ENCODE results near the gene MYBPC3. TPM values are rescaled to one million over a fixed set of nuclear protein-coding genes. Genes with fewer than 3 reads are reported as not detected.

The MYBPC3 gene
- total and polyA plus RNA-seq, 2 donors (not counting 3 experiments of a cell fraction or from before 2014, with no cell fraction given) = not detected

DNA sequence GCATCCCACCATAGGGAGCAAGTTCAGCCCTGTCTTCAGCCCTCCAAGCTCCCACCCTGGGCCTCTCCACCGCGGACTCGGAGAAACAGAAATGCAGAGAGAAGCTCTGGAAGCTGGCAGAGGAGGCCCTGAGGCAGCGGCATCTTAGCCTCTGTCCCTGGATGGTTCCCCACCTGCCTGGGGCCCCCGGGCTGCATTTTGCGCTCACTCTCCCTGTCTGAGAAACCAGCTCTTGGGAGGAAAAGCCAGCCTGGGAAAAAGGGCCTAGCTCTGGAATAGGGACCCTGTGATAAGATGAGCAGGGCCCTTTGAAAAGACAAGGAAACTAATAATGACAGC is 37.9 kb upstream of the MYBPC3 start:
- ChIA-PET CTCF (interaction anchor here (1.0 to 5.5 kb wide), 3 partner anchors 17 to 22 kb away, joined by 3 to 76 read pairs (median 3); no protein-coding TSS in a partner anchor), POLR2A (no interaction called here)
- no peaks in the 10 kb centered on the region for H3K9me3 ChIP-seq (replicated peaks; ENCODE audit: control insufficient read depth, insufficient read depth, low read length)
- H3K4me1 ChIP-seq (ENCODE audit: control insufficient read depth, extremely low read depth, insufficient read depth, low read length) = peaks cover 16% of the 10 kb centered on the region
- H3K4me3 ChIP-seq (replicated peaks in 1 of 3; ENCODE audit: insufficient read depth in 1 of 3, low read depth in 1 of 3, low read length in 3 of 3) = no peak overlapping the region
- FAIRE-seq (no peak), DNase-seq (ENCODE audit: low read depth, low spot score) (no peak)
- no peaks in the 10 kb centered on the region for H3K36me3 ChIP-seq (ENCODE audit: control insufficient read depth in 2 of 2, extremely low read depth in 1 of 2, insufficient read depth in 2 of 2, low read length in 2 of 2)
- BruUV-seq (replicated peaks) = no TSS peak
- H4K20me1 ChIP-seq (replicated peaks; ENCODE audit: control insufficient read depth, extremely low read depth, insufficient read depth, low read length) = no peaks in the 10 kb centered on the region
- intact Hi-C loops (cut with micrococcal nuclease) (no loop called here), dilution Hi-C loops (cut with MboI; ENCODE audit: extremely low pct_ligation_motif_present, low sequenced_read_pairs) (no loop called here)
- H3K27ac ChIP-seq (ENCODE audit: insufficient read depth, low read depth, low read length) = no peak overlapping the region
- no peaks in the 10 kb centered on the region for H3K79me2 ChIP-seq (ENCODE audit: control insufficient read depth, insufficient read depth, low read length)
- H3K9me1 ChIP-seq (replicated peaks; ENCODE audit: control insufficient read depth, extremely low read depth, insufficient read depth, low read length) = no peaks in the 10 kb centered on the region
- H2AFZ ChIP-seq (ENCODE audit: low read depth, low read length) = no peak overlapping the region
- no peaks in the 10 kb centered on the region for H3K27me3 ChIP-seq (ENCODE audit: control insufficient read depth in 2 of 2, insufficient read depth in 2 of 2, low read length in 2 of 2)
- H3K9ac ChIP-seq (replicated peaks; ENCODE audit: extremely low read depth, insufficient read depth, low read length) = no peak overlapping the region
- no peak overlapping the region for H3K4me2 ChIP-seq (ENCODE audit: insufficient read depth, low read length)
- TF ChIP-seq POLR2A (IDR thresholded peaks at IDR 0.05; ENCODE audit: low read depth, low read length) (no peak), JUN (IDR thresholded peaks at IDR 0.05; ENCODE audit: borderline replicate concordance, insufficient read depth, insufficient read length, low read depth) (no peak), GATA2 (IDR thresholded peaks at IDR 0.05; ENCODE audit: insufficient read depth, insufficient read length, low read depth, low read length) (no peak), MYC (IDR thresholded peaks at IDR 0.05; ENCODE audit: low read depth, low read length) (no peak), EZH2 (IDR thresholded peaks at IDR 0.05; ENCODE audit: borderline replicate concordance, low read depth, low read length, severe bottlenecking) (no peak), FOS (IDR thresholded peaks at IDR 0.05; ENCODE audit: borderline replicate concordance, insufficient read depth, low read length) (no peak), POLR2AphosphoS5 (IDR thresholded peaks at IDR 0.05; ENCODE audit: insufficient read depth, low read depth, low read length) (no peak)
- TF ChIP-seq, protein P1, sequence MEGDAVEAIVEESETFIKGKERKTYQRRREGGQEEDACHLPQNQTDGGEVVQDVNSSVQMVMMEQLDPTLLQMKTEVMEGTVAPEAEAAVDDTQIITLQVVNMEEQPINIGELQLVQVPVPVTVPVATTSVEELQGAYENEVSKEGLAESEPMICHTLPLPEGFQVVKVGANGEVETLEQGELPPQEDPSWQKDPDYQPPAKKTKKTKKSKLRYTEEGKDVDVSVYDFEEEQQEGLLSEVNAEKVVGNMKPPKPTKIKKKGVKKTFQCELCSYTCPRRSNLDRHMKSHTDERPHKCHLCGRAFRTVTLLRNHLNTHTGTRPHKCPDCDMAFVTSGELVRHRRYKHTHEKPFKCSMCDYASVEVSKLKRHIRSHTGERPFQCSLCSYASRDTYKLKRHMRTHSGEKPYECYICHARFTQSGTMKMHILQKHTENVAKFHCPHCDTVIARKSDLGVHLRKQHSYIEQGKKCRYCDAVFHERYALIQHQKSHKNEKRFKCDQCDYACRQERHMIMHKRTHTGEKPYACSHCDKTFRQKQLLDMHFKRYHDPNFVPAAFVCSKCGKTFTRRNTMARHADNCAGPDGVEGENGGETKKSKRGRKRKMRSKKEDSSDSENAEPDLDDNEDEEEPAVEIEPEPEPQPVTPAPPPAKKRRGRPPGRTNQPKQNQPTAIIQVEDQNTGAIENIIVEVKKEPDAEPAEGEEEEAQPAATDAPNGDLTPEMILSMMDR (IDR thresholded peaks at IDR 0.05; ENCODE audit: extremely low read depth in 1 of 2, insufficient read depth in 1 of 2, low read depth in 1 of 2, low read length in 2 of 2) = no peak
- TF ChIP-seq, protein P2, sequence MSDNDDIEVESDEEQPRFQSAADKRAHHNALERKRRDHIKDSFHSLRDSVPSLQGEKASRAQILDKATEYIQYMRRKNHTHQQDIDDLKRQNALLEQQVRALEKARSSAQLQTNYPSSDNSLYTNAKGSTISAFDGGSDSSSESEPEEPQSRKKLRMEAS (IDR thresholded peaks at IDR 0.05; ENCODE audit: insufficient read depth, insufficient read length) = no peak

Data from endothelial cell of umbilical vein (primary cell).